K562 (cell line): ENCODE data around the gene MARK4. TPM values are rescaled to one million over a fixed set of nuclear protein-coding genes. Genes with fewer than 3 reads are reported as not detected.
A peak's percentile ranks its signal among the peaks of the same experiment; 100 is the strongest.

Experiments
- ATF4 ChIP-seq: fragments of 450-650 bp; formaldehyde crosslinking; IDR thresholded peaks from 2 replicates; pipeline ENCODE4 v1.4.0; 2022; ENCODE audit warnings: mild to moderate bottlenecking, moderate library complexity
- KLF16 ChIP-seq: IDR thresholded peaks from 2 replicates; pipeline ENCODE4 v1.6.1; 2016; ENCODE audit warnings: antibody characterized with exemption
- LEF1 ChIP-seq: fragments of 450-650 bp; IDR thresholded peaks from 2 replicates; pipeline ENCODE4 v1.6.1; 2016; ENCODE audit warnings: mild to moderate bottlenecking
- REST ChIP-seq, 2 experiments: fragments of 450-650 bp; formaldehyde crosslinking in 1 of 2; IDR thresholded peaks; 2 replicates each; pipeline versions ENCODE4 v1.4.0 to v1.6.1; 2014 to 2020; ENCODE audit warnings: mild to moderate bottlenecking in 2 of 2, borderline replicate concordance in 1 of 2, low read depth in 1 of 2
- polyA plus RNA-seq, 8 experiments: library from polyadenylated mRNA; depleted of rRNA in 4 of 8; stranded (reverse) in 5 of 8; unstranded in 3 of 8; fragments of >200 nt; fragmentation: Nextera tagmentation in 2 of 8; fragmentation: Illumina TruSeq in 1 of 8; extraction: Ambion mirVana in 2 of 8; extraction: Trizol in 1 of 8; gene quantifications; 2 replicates each; pipeline versions ENCODE4 v1.2.1 to v1.2.3, GENCODE V29; 2011 to 2014; ENCODE audit warnings: inconsistent platforms in 1 of 8, missing spikeins in 1 of 8
- total RNA-seq, 7 experiments: library from RNA; depleted of rRNA in 6 of 7; stranded (reverse); fragments of >200 nt in 6 of 7; fragmentation: Illumina TruSeq in 2 of 7; extraction: Trizol in 2 of 7; gene quantifications; 2 replicates each; pipeline versions ENCODE4 v1.2.1 to v1.2.3, GENCODE V29; 2011 to 2021; ENCODE audit warnings: low replicate concordance in 1 of 7

MARK4 gene
- total and polyA plus RNA-seq, 9 of the 15 experiments (the other 6 are each of a cell fraction or from before 2014, with no cell fraction given): 0.52 to 29.4 (median 8.6) TPM

GRCh38 chr19:45290381-45290931 is 39.4 kb downstream of the MARK4 start (continued):
- TF ChIP-seq REST (IDR thresholded peaks at IDR 0.05; ENCODE audit: borderline replicate concordance) (peak; percentile 97), REST (CRISPR knock-in tag; IDR thresholded peaks at IDR 0.05; ENCODE audit: low read depth) (no peak), ATF4 (CRISPR knock-in tag) (no peak), KLF16 (peak; percentile 98), LEF1 (peak; percentile 75; the same call in 1 of the 2 replicates)
